ENCODE data around the gene UBE2A. TPM values are rescaled to one million over a fixed set of nuclear protein-coding genes. Genes with fewer than 3 reads are reported as not detected.
A peak's percentile ranks its signal among the peaks of the same experiment; 100 is the strongest.

UBE2A gene
- total and polyA plus RNA-seq, 10 of the 15 experiments (the other 5 are each of a cell fraction or from before 2014, with no cell fraction given) = 20.8 to 121 (median 48.4) TPM

- DNase-seq (ENCODE audit: low read depth, low spot score) (no peak), FAIRE-seq (no peak), ATAC-seq (peak; percentile 50)
- ChIA-PET CTCF (interaction anchor here (0.7 kb wide), 1 partner anchor 659 kb away, joined by 3 read pairs; no protein-coding TSS in a partner anchor), POLR2A (interaction anchor here (0.6 kb wide), 1 partner anchor 471 kb away, joined by 4 read pairs; no protein-coding TSS in a partner anchor), SMC1A (ENCODE audit: uncharacterized antibody, unreplicated experiment) (interaction anchor here (0.7 kb wide), 1 partner anchor 34 kb away, joined by 3 read pairs; no protein-coding TSS in a partner anchor), RAD21 (ENCODE audit: unreplicated experiment) (interaction anchor here (0.8 kb wide), 1 partner anchor 13 kb away, joined by 3 read pairs; no protein-coding TSS in a partner anchor)
- Histone ChIP-seq H3K4me2 (ENCODE audit: control insufficient read depth, insufficient read depth) (no peak overlapping the region), H2AFZ (ENCODE audit: control insufficient read depth, low read depth, low read length) (no peak overlapping the region), H4K20me1 (ENCODE audit: control insufficient read depth, insufficient read depth) (no peaks in the 10 kb centered on the region), H3K79me2 (ENCODE audit: control insufficient read depth, insufficient read depth, low read length) (no peaks in the 10 kb centered on the region), H3K36me3 (ENCODE audit: control insufficient read depth in 2 of 2, insufficient read depth in 2 of 2, low read length in 1 of 2) (no peaks in the 10 kb centered on the region), H3K9ac (ENCODE audit: control insufficient read depth, insufficient read depth, low read length) (no peak overlapping the region), H3K4me1 (ENCODE audit: control insufficient read depth, insufficient read depth, low read length) (no peaks in the 10 kb centered on the region), H3K9me3 (replicated peaks; ENCODE audit: control insufficient read depth, insufficient read depth, low read length) (no peaks in the 10 kb centered on the region), H3K27me3 (replicated peaks in 1 of 2; ENCODE audit: control insufficient read depth in 2 of 2, insufficient read depth in 2 of 2, low read length in 1 of 2) (no peaks in the 10 kb centered on the region), H3K27ac (ENCODE audit: control insufficient read depth, insufficient read depth) (no peak overlapping the region), H3K4me3 (no peak overlapping the region)
- no peak for TF ChIP-seq CEBPB (IDR thresholded peaks at IDR 0.05; ENCODE audit: borderline replicate concordance in 1 of 2, low read depth in 2 of 2, low read length in 2 of 2)
- TF ChIP-seq SPI1 (IDR thresholded peaks at IDR 0.05; ENCODE audit: borderline replicate concordance, insufficient read depth, low read depth, low read length) = peak; percentile 64; the same call in 1 of the 2 replicates
- TF ChIP-seq ZNF384 (IDR thresholded peaks at IDR 0.05; ENCODE audit: borderline replicate concordance, low read depth, low read length) = peak; percentile 54; the same call in 1 of the 2 replicates
- BruUV-seq (replicated peaks) = no TSS peak
- intact Hi-C loops (cut with micrococcal nuclease; ENCODE audit: unreplicated experiment) (no loop called here), in situ Hi-C loops (cut with MboI) (no loop called here)
- 65% methylated on average over 9 of the region's 9 CpGs for WGBS (ENCODE audit: insufficient coverage, insufficient replicate concordance, low lambda C conversion rate, missing lambda C conversion rate)
Measured at GRCh38 chrX:119529345-119530276, 44.8 kb upstream of the UBE2A start.

- SMC1A ChIA-PET (ENCODE audit: uncharacterized antibody, unreplicated experiment) = no interaction called here
- Histone ChIP-seq H3K4me1 (ENCODE audit: control insufficient read depth, insufficient read depth, low read length) (no peaks in the 10 kb centered on the region), H4K20me1 (ENCODE audit: control insufficient read depth, insufficient read depth) (no peaks in the 10 kb centered on the region), H3K9me3 (replicated peaks; ENCODE audit: control insufficient read depth, insufficient read depth, low read length) (no peaks in the 10 kb centered on the region), H2AFZ (ENCODE audit: control insufficient read depth, low read depth, low read length) (no peak overlapping the region), H3K9ac (ENCODE audit: control insufficient read depth, insufficient read depth, low read length) (no peak overlapping the region), H3K79me2 (ENCODE audit: control insufficient read depth, insufficient read depth, low read length) (no peaks in the 10 kb centered on the region), H3K27me3 (replicated peaks in 1 of 2; ENCODE audit: control insufficient read depth in 2 of 2, insufficient read depth in 2 of 2, low read length in 1 of 2) (no peaks in the 10 kb centered on the region), H3K27ac (ENCODE audit: control insufficient read depth, insufficient read depth) (no peak overlapping the region), H3K4me3 (no peak overlapping the region), H3K36me3 (ENCODE audit: control insufficient read depth in 2 of 2, insufficient read depth in 2 of 2, low read length in 1 of 2) (no peaks in the 10 kb centered on the region; a peak in 1 of 4 replicates), H3K4me2 (ENCODE audit: control insufficient read depth, insufficient read depth) (no peak overlapping the region)
- ATAC-seq (no peak), DNase-seq (ENCODE audit: low read depth, low spot score) (no peak), FAIRE-seq (no peak)
- BruUV-seq (replicated peaks) = no TSS peak
- RAD21 ChIA-PET (ENCODE audit: unreplicated experiment) = interaction anchor here (1.2 kb wide), 1 partner anchor 66 kb away, joined by 3 read pairs; no protein-coding TSS in a partner anchor
- POLR2A ChIA-PET = interaction anchor here (0.5 kb wide), 1 partner anchor 153 kb away, joined by 3 read pairs; no protein-coding TSS in a partner anchor
- WGBS (ENCODE audit: insufficient coverage, insufficient replicate concordance, low lambda C conversion rate, missing lambda C conversion rate) = 46% methylated on average over 3 of the region's 3 CpGs
- intact Hi-C loops (cut with micrococcal nuclease; ENCODE audit: unreplicated experiment) = no loop called here
- CTCF ChIA-PET = no interaction called here
- in situ Hi-C loops (cut with MboI) = no loop called here
- TF ChIP-seq KAT2A (conservative IDR thresholded peaks at IDR 0.05; ENCODE audit: control insufficient read depth, low read depth, low read length) (no peak), MYC (IDR thresholded peaks at IDR 0.05; ENCODE audit: insufficient read depth, insufficient read length, insufficient replicate concordance, low read length, severe bottlenecking) (no peak), TARDBP (IDR thresholded peaks at IDR 0.05; ENCODE audit: borderline replicate concordance) (no peak), FOS (IDR thresholded peaks at IDR 0.05; ENCODE audit: borderline replicate concordance, extremely low read depth, insufficient read length) (no peak), EED (IDR thresholded peaks at IDR 0.05; ENCODE audit: low read depth) (no peak), SIN3A (IDR thresholded peaks at IDR 0.05; ENCODE audit: low read depth, low read length) (no peak), SREBF1 (IDR thresholded peaks at IDR 0.05; ENCODE audit: low read length) (no peak), ZSCAN29 (IDR thresholded peaks at IDR 0.05) (no peak), CHD1 (IDR thresholded peaks at IDR 0.05; ENCODE audit: low read depth, low read length) (no peak), KDM1A (IDR thresholded peaks at IDR 0.05; ENCODE audit: borderline replicate concordance) (no peak), RAD51 (IDR thresholded peaks at IDR 0.05) (no peak), MXI1 (IDR thresholded peaks at IDR 0.05; ENCODE audit: low read depth, low read length) (no peak), NFYA (IDR thresholded peaks at IDR 0.05; ENCODE audit: borderline replicate concordance, low read depth, low read length) (no peak)
Measured at GRCh38 chrX:119537487-119537886, 36.9 kb upstream of the UBE2A start.

Data from GM12878 (cell line).